HG02884 (cell line): ENCODE measurements around the gene LCN15.

Experiments used
- ATAC-seq: cut with Tn5 transposase; IDR thresholded peaks from one replicate; pipeline ENCODE4 v1.9.1; 2021; ENCODE audit warnings: mild to moderate bottlenecking, moderate library complexity; ENCODE audit not compliant: unreplicated experiment

Gene LCN15

GRCh38 chr9:136741883-136742571 lies 22.3 kb downstream of the LCN15 start:
- ATAC-seq = no peak

- ATAC-seq = no peak
These were observed 23.1 kb downstream of the LCN15 start for GRCh38 chr9:136740971-136741882.

GRCh38 chr9:136740491-136740890 lies 23.8 kb downstream of the LCN15 start:
- ATAC-seq = no peak

- ATAC-seq = no peak
These were observed 24.2 kb downstream of the LCN15 start for GRCh38 chr9:136740069-136740468.

GRCh38 chr9:136739509-136739908 lies 24.8 kb downstream of the LCN15 start:
- ATAC-seq = no peak

- no peak for ATAC-seq
These were observed 25.4 kb downstream of the LCN15 start for GRCh38 chr9:136738960-136739359.

GRCh38 chr9:136735812-136736480 lies 28.4 kb downstream of the LCN15 start:
- ATAC-seq = no peak

- ATAC-seq = no peak
These were observed 29.4 kb downstream of the LCN15 start for GRCh38 chr9:136734837-136735496.

- no peak for ATAC-seq
These were observed 30.7 kb downstream of the LCN15 start for GRCh38 chr9:136733611-136734010.

GRCh38 chr9:136732444-136733178 lies 31.7 kb downstream of the LCN15 start:
- no peak for ATAC-seq

- no peak for ATAC-seq
These were observed 34.4 kb downstream of the LCN15 start for GRCh38 chr9:136729926-136730325.

GRCh38 chr9:136729144-136729543 lies 35.2 kb downstream of the LCN15 start:
- no peak for ATAC-seq

GRCh38 chr9:136728548-136729123 lies 35.7 kb downstream of the LCN15 start:
- peak; percentile 16 for ATAC-seq

GRCh38 chr9:136728080-136728547 lies 36.2 kb downstream of the LCN15 start:
- ATAC-seq = peak; percentile 51

- ATAC-seq = no peak
These were observed 37.6 kb downstream of the LCN15 start for GRCh38 chr9:136726631-136727191.

- ATAC-seq = no peak
These were observed 38.2 kb downstream of the LCN15 start for GRCh38 chr9:136726118-136726517.

- no peak for ATAC-seq
These were observed 38.7 kb downstream of the LCN15 start for GRCh38 chr9:136725612-136726011.

- no peak for ATAC-seq
These were observed 39.5 kb downstream of the LCN15 start for GRCh38 chr9:136724772-136725171.

GRCh38 chr9:136723989-136724388 lies 40.3 kb downstream of the LCN15 start:
- ATAC-seq = no peak
